Lung (tissue), 12 donors: Measurements from ENCODE around the gene PIK3CD. TPM values are rescaled to one million over a fixed set of nuclear protein-coding genes. Genes with fewer than 3 reads are reported as not detected.

Experiments
- ATAC-seq: fragments of 200-7000 bp; cut with Tn5 transposase; one replicate; pipeline ENCODE4 v1.9.1; 2020; ENCODE audit warnings: moderate number of reproducible peaks; ENCODE audit not compliant: insufficient read depth, low FRiP score
- DNase-seq, 3 donors: peaks; one replicate each; pipeline ENCODE4 v3.0.0-alpha.2; 2013 to 2017
- H3K27ac ChIP-seq, 2 donors: one replicate each; pipeline ENCODE4 v1.5.1; 2013; ENCODE audit warnings: mild to moderate bottlenecking in 2 of 2, moderate library complexity in 2 of 2, control low read depth in 1 of 2, inconsistent platforms in 1 of 2, low read depth in 1 of 2, low read length in 1 of 2
- H3K27me3 ChIP-seq, 3 donors: one replicate each; pipeline ENCODE4 v1.5.1; 2013; ENCODE audit warnings: low read length in 2 of 3; ENCODE audit not compliant: control insufficient read depth in 3 of 3, insufficient read depth in 3 of 3
- H3K36me3 ChIP-seq, 4 donors: one replicate each; pipeline ENCODE4 v1.5.1; 2013; ENCODE audit warnings: low read length in 4 of 4, mild to moderate bottlenecking in 1 of 4, moderate library complexity in 1 of 4; ENCODE audit not compliant: control insufficient read depth in 4 of 4, insufficient read depth in 4 of 4
- H3K4me1 ChIP-seq, 5 donors: one replicate each; pipeline ENCODE4 v1.5.1; 2013; ENCODE audit warnings: low read length in 5 of 5, mild to moderate bottlenecking in 2 of 5, moderate library complexity in 1 of 5; ENCODE audit not compliant: control insufficient read depth in 5 of 5, insufficient read depth in 5 of 5
- H3K4me3 ChIP-seq: one replicate; pipeline ENCODE4 v1.5.1; 2013; ENCODE audit warnings: mild to moderate bottlenecking, control low read depth, moderate library complexity
- H3K9ac ChIP-seq, 2 donors: one replicate each; pipeline ENCODE4 v1.5.1; 2013; ENCODE audit warnings: low read length in 2 of 2, control low read depth in 1 of 2; ENCODE audit not compliant: insufficient read depth in 1 of 2
- H3K9me3 ChIP-seq, 4 donors: one replicate each; pipeline ENCODE4 v1.5.1; 2013; ENCODE audit warnings: low read length in 3 of 4, mild to moderate bottlenecking in 1 of 4, moderate library complexity in 1 of 4; ENCODE audit not compliant: control insufficient read depth in 4 of 4, insufficient read depth in 3 of 4
- CTCF ChIP-seq: IDR thresholded peaks from 2 replicates; pipeline ENCODE4 v1.5.1; 2012; ENCODE audit warnings: mild to moderate bottlenecking; ENCODE audit errors: control extremely low read depth, extremely low read depth
- WGBS, 2 donors: extraction: QIAGEN DNeasy Blood & Tissue Kit; methylation state at CpG; one replicate each; pipeline ENCODE4 v1.1.7; 2013; 5-methylcytosine and 5-hydroxymethylcytosine counted together
- polyA plus RNA-seq, 2 donors: library from polyadenylated mRNA; stranded (reverse); fragments of 200-250 nt; gene quantifications; one replicate each; pipeline ENCODE4 v1.2.1, GENCODE V29; 2013
- total RNA-seq, 2 donors: library from RNA; depleted of rRNA in 1 of 2; stranded (reverse); fragments of >200 nt in 1 of 2; gene quantifications; one replicate each; pipeline ENCODE4 v1.2.1, GENCODE V29; 2014 to 2021
- donor health status: control.
- donor health status: control.
- donor health status: Bipolar disorder and iron deficiency.
- donor health status: healthy.
- donor health status: DM: yes; HTN: yes; CAD: no.

The PIK3CD gene
- total and polyA plus RNA-seq, 4 donors: 7.8 to 29.6 (median 21.8) TPM

GRCh38 chr1:9733160-9733789 is 81.7 kb downstream of the PIK3CD start:
- H3K9me3 ChIP-seq: no peaks in the 10 kb centered on the region
- no peaks in the 10 kb centered on the region for H3K4me1 ChIP-seq
- H3K27me3 ChIP-seq: no peaks in the 10 kb centered on the region
- no peak overlapping the region for H3K9ac ChIP-seq
- ATAC-seq (no peak), DNase-seq (no peak)
- 96 to 97% methylated on average over 14 of the region's 14 CpGs for WGBS, 2 donors
- peaks cover 26 to 74% (median 44%) of the 10 kb centered on the region in 4 donors for H3K36me3 ChIP-seq
- H3K4me3 ChIP-seq: no peak overlapping the region
- no peak overlapping the region for H3K27ac ChIP-seq
- no peak for TF ChIP-seq CTCF

GRCh38 chr1:9735800-9736199 is 84.3 kb downstream of the PIK3CD start:
- Histone ChIP-seq H3K27ac (no peak overlapping the region), H3K36me3 (peaks cover 39 to 66% (median 47%) of the 10 kb centered on the region in 4 donors), H3K27me3 (no peaks in the 10 kb centered on the region), H3K9me3 (no peaks in the 10 kb centered on the region), H3K4me1 (no peaks in the 10 kb centered on the region), H3K9ac (no peak overlapping the region), H3K4me3 (no peak overlapping the region)
- no peak for TF ChIP-seq CTCF
- no peak for ATAC-seq
- WGBS, 2 donors: 96 to 97% methylated on average over 19 of the region's 19 CpGs
- DNase-seq: no peak

GRCh38 chr1:9736241-9736640 is 84.7 kb downstream of the PIK3CD start:
- DNase-seq: no peak
- Histone ChIP-seq H3K27ac (no peak overlapping the region), H3K36me3 (peaks cover 37 to 64% (median 45%) of the 10 kb centered on the region in 4 donors), H3K4me3 (no peak overlapping the region), H3K9me3 (no peaks in the 10 kb centered on the region), H3K9ac (no peak overlapping the region), H3K27me3 (no peaks in the 10 kb centered on the region), H3K4me1 (no peaks in the 10 kb centered on the region)
- ATAC-seq: no peak
- 95 to 96% methylated on average over 5 of the region's 5 CpGs for WGBS, 2 donors
- TF ChIP-seq CTCF: no peak

- no peak for ATAC-seq
- Histone ChIP-seq H3K9me3 (no peaks in the 10 kb centered on the region), H3K27ac (no peak overlapping the region), H3K4me3 (no peak overlapping the region), H3K9ac (no peak overlapping the region), H3K36me3 (peaks cover 30 to 61% (median 47%) of the 10 kb centered on the region in 4 donors), H3K4me1 (no peaks in the 10 kb centered on the region), H3K27me3 (no peaks in the 10 kb centered on the region)
- 74 to 80% methylated on average over 9 of the region's 9 CpGs for WGBS, 2 donors
- no peak for TF ChIP-seq CTCF
- no peak for DNase-seq
Measured at GRCh38 chr1:9737057-9737456, 85.5 kb downstream of the PIK3CD start.
